K562 (cell line): Measurements from ENCODE around the gene PDLIM7.
A peak's percentile ranks its signal among the peaks of the same experiment; 100 is the strongest.

ENCODE experiments used
- CBX2 ChIP-seq: fragments of 200-600 bp; sonication (generic); IDR thresholded peaks from one replicate; pipeline ENCODE4 v1.6.1; 2012; ENCODE audit warnings: mild to moderate bottlenecking, low read length, inconsistent platforms; ENCODE audit not compliant: insufficient read depth, poor library complexity, severe bottlenecking
- POLR2A ChIP-seq: fragments of 450-650 bp; conservative IDR thresholded peaks from 2 replicates; pipeline ENCODE4 v1.6.1; 2016
- POLR2AphosphoS5 ChIP-seq: IDR thresholded peaks from 2 replicates; pipeline ENCODE4 v1.6.1; 2011; ENCODE audit warnings: mild to moderate bottlenecking, low read depth, low read length, moderate library complexity; ENCODE audit not compliant: control insufficient read depth, insufficient read depth

DNA sequence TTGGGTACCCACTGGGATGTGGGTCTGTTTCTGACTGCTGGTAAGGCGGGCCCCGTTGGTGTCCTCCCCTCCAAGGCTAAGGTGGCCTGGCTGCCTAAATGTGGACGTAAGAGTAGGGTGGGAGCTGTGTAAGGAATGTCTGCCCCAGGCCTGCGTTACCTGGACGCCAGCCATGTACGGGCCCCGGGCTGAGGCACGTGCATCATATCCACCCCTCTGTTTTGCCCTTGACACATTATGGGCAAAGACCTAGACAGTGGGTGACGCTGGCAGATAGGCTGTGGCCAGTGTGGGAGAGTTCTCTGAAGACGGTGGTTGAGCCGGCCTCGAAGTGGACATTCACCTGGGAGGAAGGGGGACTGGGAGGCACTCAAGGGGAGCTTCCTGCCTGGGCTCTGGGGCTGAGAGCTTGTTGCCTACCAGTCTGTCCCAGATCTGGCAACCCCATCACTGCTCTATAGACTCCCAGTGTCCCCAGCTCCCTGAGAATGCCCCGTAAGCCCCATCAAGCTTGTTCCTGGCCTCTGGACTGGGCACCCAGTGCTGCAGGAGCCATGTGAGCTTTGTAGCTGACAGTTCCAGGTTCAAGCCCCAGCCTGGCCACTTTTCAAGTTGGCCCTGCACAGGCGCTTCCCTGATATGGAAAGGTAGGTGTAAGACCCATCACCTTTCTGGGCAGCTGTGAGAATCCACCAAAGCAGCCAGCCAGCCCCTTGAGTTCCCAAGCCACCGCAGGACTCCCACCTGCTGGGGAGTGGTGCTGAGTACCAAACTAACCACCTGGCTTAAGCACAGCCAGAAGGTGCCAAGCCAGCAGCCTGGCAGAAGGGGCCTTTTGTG is 54.0 kb downstream of the PDLIM7 start:
- TF ChIP-seq CBX2 (no peak), POLR2A (no peak; the same call in 1 of the 2 replicates), POLR2AphosphoS5 (peak; percentile 33; the same call in 1 of the 2 replicates)
